HCT116 (cell line): ENCODE data around the gene TNIP1. TPM values are rescaled to one million over a fixed set of nuclear protein-coding genes. Genes with fewer than 3 reads are reported as not detected.

Experiments used
- ATAC-seq: fragments of 200-7000 bp; cut with Tn5 transposase; 2 replicates; pipeline ENCODE4 v1.9.1; 2020; ENCODE audit warnings: mild to moderate bottlenecking, moderate library complexity
- BruUV-seq: library from RNA; stranded (reverse); fragments of 400-500 nt; replicated peaks from 2 replicates; lab custom pipeline; 2021; lab: Mats Ljungman, UMichigan
- CTCF ChIA-PET: fragments of 300-600 bp; sonication (Branson Sonifier 250); formaldehyde crosslinking; loops from one replicate; lab custom pipeline; 2021; ENCODE audit warnings: antibody characterized with exemption; lab: Charles Lee
- POLR2A ChIA-PET: fragments of 300-600, 350-600 bp; sonication (Branson Sonifier 250); formaldehyde crosslinking; loops from one replicate; lab custom pipeline; 2021; ENCODE audit warnings: antibody characterized with exemption; lab: Charles Lee
- RAD21 ChIA-PET, 2 experiments: fragments of 300-600 bp; sonication (Branson Sonifier 250); formaldehyde crosslinking; loops; one replicate each; lab custom pipeline; 2023; ENCODE audit warnings: low total read pairs in 2 of 2; ENCODE audit not compliant: uncharacterized antibody in 2 of 2, unreplicated experiment in 2 of 2, low non-redundant PET in 1 of 2; lab: Charles Lee
- DNase-seq: peaks from one replicate; pipeline ENCODE4 v3.0.0-alpha.2; 2010; ENCODE audit warnings: low read depth, low spot score
- H2AFZ ChIP-seq: fragments of 200-600 bp; shearing (Covaris generic), sonication (generic); 2 replicates; pipeline ENCODE4 v1.6.1; 2017; ENCODE audit warnings: low read depth, mixed run types, mixed read lengths, antibody characterized with exemption, low read length; ENCODE audit not compliant: poor library complexity, severe bottlenecking
- H3K27ac ChIP-seq: 2 replicates; pipeline ENCODE4 v1.5.1; 2012; ENCODE audit warnings: low read depth, low read length
- H3K27me3 ChIP-seq: fragments of 200-600 bp; sonication (generic); 2 replicates; pipeline ENCODE4 v1.6.1; 2016; ENCODE audit warnings: mixed run types, low read length, mixed read lengths; ENCODE audit not compliant: insufficient read depth
- H3K36me3 ChIP-seq, 2 experiments: fragments of 200-500 bp in 1 of 2; fragments of 200-600 bp in 1 of 2; sonication (Bioruptor generic) in 1 of 2; sonication (generic) in 1 of 2; 2 replicates each; pipeline versions ENCODE4 v1.5.1 to v1.6.1; 2014 to 2016; ENCODE audit warnings: low read length in 2 of 2, inconsistent platforms in 1 of 2, mixed read lengths in 1 of 2, mixed run types in 1 of 2; ENCODE audit not compliant: insufficient read depth in 2 of 2, control insufficient read depth in 1 of 2
- H3K4me1 ChIP-seq, 2 experiments: fragments of 200-600 bp in 1 of 2; sonication (generic) in 1 of 2; 2 replicates each; pipeline versions ENCODE4 v1.5.1 to v1.6.1; 2012 to 2017; ENCODE audit warnings: low read length in 2 of 2, inconsistent platforms in 1 of 2, mild to moderate bottlenecking in 1 of 2, mixed read lengths in 1 of 2, mixed run types in 1 of 2, moderate library complexity in 1 of 2; ENCODE audit not compliant: insufficient read depth in 2 of 2, control insufficient read depth in 1 of 2
- H3K4me2 ChIP-seq: fragments of 200-600 bp; sonication (generic); 2 replicates; pipeline ENCODE4 v1.6.1; 2017; ENCODE audit warnings: mixed run types, low read length, mixed read lengths
- H3K4me3 ChIP-seq, 2 experiments: fragments of 200-600 bp in 1 of 2; sonication (generic) in 1 of 2; replicated peaks in 1 of 2; 2 replicates each; pipeline ENCODE4 v1.5.1; 2011 to 2016; ENCODE audit warnings: low read length in 2 of 2, control low read depth in 1 of 2, low read depth in 1 of 2, mild to moderate bottlenecking in 1 of 2, mixed read lengths in 1 of 2, mixed run types in 1 of 2
- H3K79me2 ChIP-seq: fragments of 200-600 bp; sonication (generic); 2 replicates; pipeline ENCODE4 v1.6.1; 2017; ENCODE audit warnings: mild to moderate bottlenecking, mixed run types, low read length, moderate library complexity, mixed read lengths; ENCODE audit not compliant: insufficient read depth
- H3K9ac ChIP-seq: fragments of 200-600 bp; sonication (generic); 2 replicates; pipeline ENCODE4 v1.6.1; 2016; ENCODE audit warnings: low read length, mixed read lengths
- H3K9me2 ChIP-seq: fragments of 200-600 bp; sonication (generic), shearing (Covaris generic); 2 replicates; pipeline ENCODE4 v1.6.1; 2017; ENCODE audit warnings: mixed run types, mild to moderate bottlenecking, moderate library complexity; ENCODE audit not compliant: insufficient read depth
- H3K9me3 ChIP-seq, 2 experiments: fragments of 200-500 bp in 1 of 2; fragments of 200-600 bp in 1 of 2; sonication (Bioruptor generic) in 1 of 2; sonication (generic) in 1 of 2; 2 replicates each; pipeline ENCODE4 v1.6.1; 2014 to 2017; ENCODE audit warnings: low read length in 2 of 2, mixed read lengths in 2 of 2, inconsistent platforms in 1 of 2, low read depth in 1 of 2, mild to moderate bottlenecking in 1 of 2, mixed run types in 1 of 2, moderate library complexity in 1 of 2; ENCODE audit not compliant: control insufficient read depth in 1 of 2, insufficient read depth in 1 of 2
- H4K20me1 ChIP-seq: fragments of 200-600 bp; sonication (generic), shearing (Covaris generic); 2 replicates; pipeline ENCODE4 v1.6.1; 2017; ENCODE audit warnings: mixed run types, mild to moderate bottlenecking, moderate library complexity; ENCODE audit not compliant: insufficient read depth
- CBX3 ChIP-seq: IDR thresholded peaks from 2 replicates; pipeline ENCODE4 v1.6.1; 2012; ENCODE audit warnings: low read depth
- EGR1 ChIP-seq: IDR thresholded peaks from 2 replicates; pipeline ENCODE4 v1.6.1; 2012; ENCODE audit warnings: low read depth
- ELF1 ChIP-seq: IDR thresholded peaks from 2 replicates; pipeline ENCODE4 v1.6.1; 2012; ENCODE audit warnings: low read depth, borderline replicate concordance
- EZH2phosphoT487 ChIP-seq: fragments of 200-600 bp; IDR thresholded peaks from 2 replicates; pipeline ENCODE4 v1.6.1; 2018; ENCODE audit warnings: antibody characterized with exemption, borderline replicate concordance
- FOSL1 ChIP-seq: IDR thresholded peaks from 2 replicates; pipeline ENCODE4 v1.6.1; 2012; ENCODE audit warnings: low read depth
- JUND ChIP-seq: IDR thresholded peaks from 2 replicates; pipeline ENCODE4 v1.6.1; 2012
- RAD21 ChIP-seq: IDR thresholded peaks from 2 replicates; pipeline ENCODE4 v1.6.1; 2012; ENCODE audit warnings: low read depth, mild to moderate bottlenecking
- SP1 ChIP-seq: IDR thresholded peaks from 2 replicates; pipeline ENCODE4 v1.6.1; 2012; ENCODE audit warnings: low read depth
- SRF ChIP-seq: IDR thresholded peaks from 2 replicates; pipeline ENCODE4 v1.6.1; 2012; ENCODE audit warnings: low read depth
- TCF7L2 ChIP-seq: IDR thresholded peaks from 2 replicates; pipeline ENCODE4 v1.7.0; 2011; ENCODE audit warnings: borderline replicate concordance, inconsistent platforms; ENCODE audit not compliant: insufficient read depth, insufficient read length; ENCODE audit errors: extremely low read depth
- YY1 ChIP-seq: IDR thresholded peaks from 2 replicates; pipeline ENCODE4 v1.6.1; 2011; ENCODE audit warnings: low read length, low read depth, moderate library complexity, mild to moderate bottlenecking; ENCODE audit not compliant: insufficient replicate concordance; ENCODE audit errors: extremely low read depth
- ZFX ChIP-seq: fragments of 450-650 bp; IDR thresholded peaks from 2 replicates; pipeline ENCODE4 v1.6.1; 2017
- ZNF274 ChIP-seq: fragments of 200-500 bp; sonication (Bioruptor generic); IDR thresholded peaks from 2 replicates; pipeline ENCODE4 v1.6.1; 2014; ENCODE audit warnings: mild to moderate bottlenecking, low read depth, low read length, inconsistent platforms
- intact Hi-C: fragments of 100-400 bp; cut with micrococcal nuclease; formaldehyde crosslinking; loops from 2 replicates; pipeline ENCODE4 v1.10.0; 2022
- total RNA-seq: library from RNA; stranded (reverse); gene quantifications from one replicate; pipeline ENCODE4 v1.2.1, GENCODE V29; 2021; ENCODE audit not compliant: unreplicated experiment
- TF ChIP-seq, protein P1 (sequence below), 3 experiments: fragments of 200-600 bp in 1 of 3; sonication (generic) in 1 of 3; IDR thresholded peaks in 2 of 3; conservative IDR thresholded peaks in 1 of 3; 2 replicates each; pipeline ENCODE4 v1.5.1; 2012 to 2017; ENCODE audit warnings: low read depth in 2 of 3, low read length in 2 of 3, antibody characterized with exemption in 1 of 3, borderline replicate concordance in 1 of 3, control low read depth in 1 of 3, mild to moderate bottlenecking in 1 of 3, mixed read lengths in 1 of 3, mixed run types in 1 of 3, moderate library complexity in 1 of 3; ENCODE audit not compliant: insufficient read depth in 1 of 3
- TF ChIP-seq, protein P2 (sequence below): IDR thresholded peaks from 2 replicates; pipeline ENCODE4 v1.6.1; 2012
- TF ChIP-seq, protein P3 (sequence below): IDR thresholded peaks from 2 replicates; pipeline ENCODE4 v1.6.1; 2012; ENCODE audit warnings: low read depth

The TNIP1 gene
- total RNA-seq, 1 experiment from 2014 or later: 46.0 TPM

DNA sequence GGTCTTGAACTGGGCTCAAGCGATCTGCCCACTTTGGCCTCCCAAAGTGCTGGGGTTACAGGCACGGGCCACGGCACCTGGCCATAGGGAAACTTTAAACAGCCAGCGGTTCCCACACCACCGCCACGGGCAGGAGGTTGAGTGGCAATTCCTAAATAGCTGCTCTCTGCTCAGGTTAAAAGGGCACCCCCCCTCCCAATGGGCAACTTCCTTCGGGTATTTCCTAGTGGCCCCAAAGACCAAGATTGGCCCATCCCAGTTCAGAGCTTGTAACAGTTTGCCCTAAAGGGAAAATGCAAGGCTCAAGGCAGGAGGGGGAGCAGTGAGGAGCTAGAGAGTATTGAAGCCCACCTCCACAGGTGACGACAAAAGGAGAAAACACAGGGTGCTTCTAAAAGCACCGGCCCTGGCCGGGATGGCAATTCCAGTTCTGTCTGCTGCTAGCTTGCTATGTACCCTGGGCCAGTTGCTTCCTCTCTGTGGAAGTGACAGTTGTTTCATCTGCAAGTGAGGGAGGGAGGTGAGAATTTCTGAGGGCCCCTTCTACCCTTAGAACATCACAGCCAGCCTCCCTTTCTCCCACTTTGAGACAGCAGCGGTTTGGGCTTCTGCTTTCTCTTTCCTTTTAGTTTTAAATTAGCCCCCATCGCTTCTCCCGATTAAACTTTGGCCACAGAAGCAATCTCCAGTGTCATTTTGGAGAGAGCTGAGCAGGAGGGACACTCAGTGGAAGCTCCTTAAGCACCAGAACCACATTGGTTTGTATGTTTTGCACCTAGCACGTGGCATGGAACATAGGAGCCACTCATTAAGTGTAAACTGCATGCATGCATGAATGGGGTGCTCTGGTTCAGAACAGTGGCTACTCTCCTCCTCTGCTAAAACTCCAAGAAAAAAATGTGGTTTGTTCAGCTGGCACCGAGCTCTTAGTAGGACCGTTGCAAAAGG, 17.3 kb upstream of the TNIP1 start:
- no peak overlapping the region for H2AFZ ChIP-seq
- no TSS peak for BruUV-seq
- ChIA-PET CTCF (interaction anchor here (0.7 kb wide), 1 partner anchor 19 kb away, joined by 3 read pairs; no protein-coding TSS in a partner anchor), POLR2A (no interaction called here), RAD21 (no interaction called here)
- H3K27me3 ChIP-seq: no peaks in the 10 kb centered on the region
- ATAC-seq: no peak
- H3K36me3 ChIP-seq: no peaks in the 10 kb centered on the region
- H3K9me3 ChIP-seq: no peaks in the 10 kb centered on the region
- peaks cover 0 to 30% of the 10 kb centered on the region in 2 experiments; a peak in 2 of 4 replicates for H3K4me1 ChIP-seq
- no peak overlapping the region for H3K9ac ChIP-seq
- H4K20me1 ChIP-seq: no peaks in the 10 kb centered on the region
- no peaks in the 10 kb centered on the region for H3K79me2 ChIP-seq
- no peak overlapping the region for H3K4me2 ChIP-seq
- intact Hi-C loops: no loop called here
- no peak for DNase-seq
- TF ChIP-seq SP1 (no peak), EZH2phosphoT487 (no peak), ZFX (no peak), ZNF274 (no peak), YY1 (no peak), ELF1 (no peak), TCF7L2 (no peak), EGR1 (no peak), JUND (no peak), SRF (no peak), CBX3 (no peak), FOSL1 (no peak), RAD21 (no peak)
- TF ChIP-seq, protein P1, sequence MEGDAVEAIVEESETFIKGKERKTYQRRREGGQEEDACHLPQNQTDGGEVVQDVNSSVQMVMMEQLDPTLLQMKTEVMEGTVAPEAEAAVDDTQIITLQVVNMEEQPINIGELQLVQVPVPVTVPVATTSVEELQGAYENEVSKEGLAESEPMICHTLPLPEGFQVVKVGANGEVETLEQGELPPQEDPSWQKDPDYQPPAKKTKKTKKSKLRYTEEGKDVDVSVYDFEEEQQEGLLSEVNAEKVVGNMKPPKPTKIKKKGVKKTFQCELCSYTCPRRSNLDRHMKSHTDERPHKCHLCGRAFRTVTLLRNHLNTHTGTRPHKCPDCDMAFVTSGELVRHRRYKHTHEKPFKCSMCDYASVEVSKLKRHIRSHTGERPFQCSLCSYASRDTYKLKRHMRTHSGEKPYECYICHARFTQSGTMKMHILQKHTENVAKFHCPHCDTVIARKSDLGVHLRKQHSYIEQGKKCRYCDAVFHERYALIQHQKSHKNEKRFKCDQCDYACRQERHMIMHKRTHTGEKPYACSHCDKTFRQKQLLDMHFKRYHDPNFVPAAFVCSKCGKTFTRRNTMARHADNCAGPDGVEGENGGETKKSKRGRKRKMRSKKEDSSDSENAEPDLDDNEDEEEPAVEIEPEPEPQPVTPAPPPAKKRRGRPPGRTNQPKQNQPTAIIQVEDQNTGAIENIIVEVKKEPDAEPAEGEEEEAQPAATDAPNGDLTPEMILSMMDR (IDR thresholded peaks at IDR 0.05 in 2 of 3, conservative IDR thresholded peaks at IDR 0.05 in 1 of 3; ENCODE audit: borderline replicate concordance in 1 of 3, insufficient read depth in 1 of 3, low read depth in 2 of 3, low read length in 2 of 3): no peak
- TF ChIP-seq, protein P2, sequence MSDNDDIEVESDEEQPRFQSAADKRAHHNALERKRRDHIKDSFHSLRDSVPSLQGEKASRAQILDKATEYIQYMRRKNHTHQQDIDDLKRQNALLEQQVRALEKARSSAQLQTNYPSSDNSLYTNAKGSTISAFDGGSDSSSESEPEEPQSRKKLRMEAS: no peak
- TF ChIP-seq, protein P3, sequence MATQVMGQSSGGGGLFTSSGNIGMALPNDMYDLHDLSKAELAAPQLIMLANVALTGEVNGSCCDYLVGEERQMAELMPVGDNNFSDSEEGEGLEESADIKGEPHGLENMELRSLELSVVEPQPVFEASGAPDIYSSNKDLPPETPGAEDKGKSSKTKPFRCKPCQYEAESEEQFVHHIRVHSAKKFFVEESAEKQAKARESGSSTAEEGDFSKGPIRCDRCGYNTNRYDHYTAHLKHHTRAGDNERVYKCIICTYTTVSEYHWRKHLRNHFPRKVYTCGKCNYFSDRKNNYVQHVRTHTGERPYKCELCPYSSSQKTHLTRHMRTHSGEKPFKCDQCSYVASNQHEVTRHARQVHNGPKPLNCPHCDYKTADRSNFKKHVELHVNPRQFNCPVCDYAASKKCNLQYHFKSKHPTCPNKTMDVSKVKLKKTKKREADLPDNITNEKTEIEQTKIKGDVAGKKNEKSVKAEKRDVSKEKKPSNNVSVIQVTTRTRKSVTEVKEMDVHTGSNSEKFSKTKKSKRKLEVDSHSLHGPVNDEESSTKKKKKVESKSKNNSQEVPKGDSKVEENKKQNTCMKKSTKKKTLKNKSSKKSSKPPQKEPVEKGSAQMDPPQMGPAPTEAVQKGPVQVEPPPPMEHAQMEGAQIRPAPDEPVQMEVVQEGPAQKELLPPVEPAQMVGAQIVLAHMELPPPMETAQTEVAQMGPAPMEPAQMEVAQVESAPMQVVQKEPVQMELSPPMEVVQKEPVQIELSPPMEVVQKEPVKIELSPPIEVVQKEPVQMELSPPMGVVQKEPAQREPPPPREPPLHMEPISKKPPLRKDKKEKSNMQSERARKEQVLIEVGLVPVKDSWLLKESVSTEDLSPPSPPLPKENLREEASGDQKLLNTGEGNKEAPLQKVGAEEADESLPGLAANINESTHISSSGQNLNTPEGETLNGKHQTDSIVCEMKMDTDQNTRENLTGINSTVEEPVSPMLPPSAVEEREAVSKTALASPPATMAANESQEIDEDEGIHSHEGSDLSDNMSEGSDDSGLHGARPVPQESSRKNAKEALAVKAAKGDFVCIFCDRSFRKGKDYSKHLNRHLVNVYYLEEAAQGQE: no peak
- H3K27ac ChIP-seq: no peak overlapping the region
- no peaks in the 10 kb centered on the region for H3K9me2 ChIP-seq
- H3K4me3 ChIP-seq: no peak overlapping the region
